Upper lobe of left lung (tissue), 4 donors: ENCODE results near the gene GRID1.

ENCODE experiments used
- CTCF ChIP-seq, 6 experiments: fragments of 450-650 bp in 4 of 6; fragments of 200-600 bp in 2 of 6; sonication (generic) in 2 of 6; IDR thresholded peaks; one replicate each; pipeline ENCODE4 v1.5.1; 2016 to 2019; ENCODE audit warnings: antibody characterized with exemption in 6 of 6
- EP300 ChIP-seq, 4 donors: sonication (generic); formaldehyde crosslinking; IDR thresholded peaks; one replicate each; pipeline ENCODE4 v1.5.1; 2017; ENCODE audit warnings: antibody characterized with exemption in 4 of 4, control low read depth in 2 of 4
- POLR2AphosphoS5 ChIP-seq, 2 donors: sonication (generic); formaldehyde crosslinking; IDR thresholded peaks; one replicate each; pipeline ENCODE4 v1.5.1; 2017; ENCODE audit warnings: antibody characterized with exemption in 2 of 2

DNA sequence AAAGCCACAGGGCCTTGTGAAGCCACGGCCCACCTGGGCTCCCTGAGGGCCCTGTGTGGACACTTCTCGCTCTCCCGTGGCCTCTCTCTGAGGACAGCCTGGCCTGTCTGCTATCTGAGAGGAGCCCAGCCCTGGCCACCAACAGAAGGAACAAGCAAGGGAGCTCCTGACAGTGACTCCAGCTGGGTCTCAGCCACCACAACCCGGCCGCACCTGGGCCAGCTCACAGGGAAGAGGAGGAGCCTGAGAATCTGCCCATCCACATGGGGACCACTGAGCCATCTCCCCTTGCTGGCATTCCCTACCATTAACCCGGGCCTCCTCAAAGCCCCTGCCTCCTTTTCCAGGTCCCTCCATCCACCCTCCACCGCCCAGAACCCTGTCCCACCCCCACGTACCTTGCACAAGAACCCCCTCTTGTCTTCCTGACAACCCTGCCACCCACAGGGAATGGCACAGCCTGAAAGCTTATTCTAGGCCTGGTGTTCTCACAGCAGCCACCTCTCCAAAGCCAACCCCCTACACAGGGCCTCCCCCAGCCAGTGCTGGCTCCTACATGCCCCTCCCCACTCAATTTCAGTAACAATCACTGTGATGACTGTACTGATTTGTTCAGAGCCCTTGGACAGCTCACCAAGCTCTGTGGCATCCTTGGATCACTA is 120.2 kb downstream of the GRID1 start:
- TF ChIP-seq CTCF (IDR thresholded peaks at IDR 0.05) = no peak
- no peak for TF ChIP-seq POLR2AphosphoS5 (IDR thresholded peaks at IDR 0.05)
- TF ChIP-seq EP300 (IDR thresholded peaks at IDR 0.05) = no peak
